ENCODE results near the gene IL6R. TPM values are rescaled to one million over a fixed set of nuclear protein-coding genes. Genes with fewer than 3 reads are reported as not detected.

IL6R gene
- total and polyA plus RNA-seq, 2 donors (not counting 1 experiment from before 2014, with no cell fraction given), result 3.5 to 5.3 TPM

GRCh38 chr1:154404511-154404931 lies 622 bp upstream of the IL6R start:
- Mint-ChIP-seq H3K4me3 (peak overlapping the region; percentile 87), H3K4me1 (peaks cover 53% of the 10 kb centered on the region), H3K9me3 (ENCODE audit: insufficient read depth) (no peaks in the 10 kb centered on the region), H3K27ac (peak overlapping the region; percentile 74), H3K27me3 (no peaks in the 10 kb centered on the region)
- ATAC-seq (ENCODE audit: low read depth) (peak; percentile 1), DNase-seq (no peak)
- Histone ChIP-seq H3K4me1 (ENCODE audit: control insufficient read depth in 2 of 2, insufficient read depth in 2 of 2, low read length in 2 of 2) (peaks cover 47 to 65% of the 10 kb centered on the region in 2 donors), H4K20me1 (ENCODE audit: control insufficient read depth, insufficient read depth, low read length, poor library complexity, severe bottlenecking) (peaks cover 4% of the 10 kb centered on the region), H3K79me2 (ENCODE audit: control insufficient read depth, insufficient read depth, low read length) (no peaks in the 10 kb centered on the region), H3K4me2 (replicated peaks; ENCODE audit: low read depth, low read length, poor library complexity, severe bottlenecking) (peak overlapping the region; percentile 90), H2AFZ (ENCODE audit: insufficient read depth, low read depth, low read length, poor library complexity, severe bottlenecking) (peak overlapping the region; percentile 75), H3K27ac (ENCODE audit: low read length in 2 of 2) (peak overlapping the region in 1 of 2 donors; percentile 11), H3K36me3 (replicated peaks in 1 of 2; ENCODE audit: control extremely low read depth in 1 of 2, control insufficient read depth in 1 of 2, extremely low read depth in 1 of 2, insufficient read depth in 2 of 2, low read length in 1 of 2) (no peaks in the 10 kb centered on the region), H3K4me3 (ENCODE audit: control extremely low read depth in 1 of 5, extremely low read depth in 1 of 5, insufficient read depth in 1 of 5, low read depth in 2 of 5, low read length in 4 of 5) (peak overlapping the region in 4 of 5 experiments; percentile 49 to 65 (median 62)), H3K9ac (ENCODE audit: low read length) (peak overlapping the region; percentile 64), H3K27me3 (replicated peaks in 1 of 4; ENCODE audit: control extremely low read depth in 1 of 4, control insufficient read depth in 3 of 4, insufficient read depth in 4 of 4, low read length in 3 of 4) (peaks cover 0 to 16% (median 3%) of the 10 kb centered on the region in 4 experiments), H3K9me3 (ENCODE audit: control extremely low read depth in 1 of 3, control insufficient read depth in 2 of 3, insufficient read depth in 1 of 3, low read length in 2 of 3) (no peaks in the 10 kb centered on the region)
- ChIA-PET CTCF (interaction anchor here (0.5 to 2.3 kb wide), 2 partner anchors 75 to 407 kb away, joined by 3 to 7 read pairs; no protein-coding TSS in a partner anchor), POLR2A (interaction anchor here (0.5 kb wide), 1 partner anchor 63 kb away, joined by 3 read pairs; no protein-coding TSS in a partner anchor)
- TF ChIP-seq EZH2 (IDR thresholded peaks at IDR 0.05; ENCODE audit: borderline replicate concordance, insufficient read depth, low read depth, low read length, poor library complexity, severe bottlenecking), result no peak
- TF ChIP-seq CTCF (IDR thresholded peaks at IDR 0.05), result no peak
- 31% methylated on average over 8 of the region's 11 CpGs for WGBS (ENCODE audit: insufficient coverage)
- intact Hi-C loops (cut with micrococcal nuclease), result loop anchor here (2.0 to 10.0 kb wide), 2 partner anchors 74 to 80 kb away; partner anchors contain the start of genes AQP10 and ATP8B2

Measured in B cell (primary cell).